OCI-LY3 (cell line): ENCODE data around the gene SCAMP1.

Source experiments
- EZH2phosphoT487 ChIP-seq: fragments of 200-600 bp; shearing (Covaris generic); IDR thresholded peaks from 2 replicates; pipeline ENCODE4 v1.6.1; 2018; ENCODE audit warnings: antibody characterized with exemption, mixed run types, low read depth
- TF ChIP-seq, protein P1 (sequence below): fragments of 200-600, 300-600 bp; sonication (generic); IDR thresholded peaks from 2 replicates; pipeline ENCODE4 v1.5.1; 2014; ENCODE audit warnings: antibody characterized with exemption, low read length, low read depth

DNA sequence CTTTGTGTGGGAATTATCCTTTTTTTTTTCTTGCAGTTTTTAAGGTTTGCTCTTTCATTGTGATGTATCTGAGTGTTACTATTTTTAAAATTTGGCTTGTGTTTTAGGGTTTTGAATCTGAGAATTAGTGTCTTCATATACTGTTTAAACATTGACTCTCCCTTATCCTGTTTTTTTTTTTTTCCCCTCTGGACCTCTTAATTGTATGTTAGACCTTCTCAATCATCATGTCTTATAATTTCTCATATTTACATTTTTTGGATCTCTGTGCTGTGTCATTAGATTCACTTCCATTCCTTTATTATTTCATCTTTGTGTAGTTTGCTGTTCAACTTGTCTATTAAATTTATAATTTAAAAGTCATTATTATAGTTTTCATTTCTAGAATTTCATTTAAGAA is 47.0 kb downstream of the SCAMP1 start:
- TF ChIP-seq, protein P1, sequence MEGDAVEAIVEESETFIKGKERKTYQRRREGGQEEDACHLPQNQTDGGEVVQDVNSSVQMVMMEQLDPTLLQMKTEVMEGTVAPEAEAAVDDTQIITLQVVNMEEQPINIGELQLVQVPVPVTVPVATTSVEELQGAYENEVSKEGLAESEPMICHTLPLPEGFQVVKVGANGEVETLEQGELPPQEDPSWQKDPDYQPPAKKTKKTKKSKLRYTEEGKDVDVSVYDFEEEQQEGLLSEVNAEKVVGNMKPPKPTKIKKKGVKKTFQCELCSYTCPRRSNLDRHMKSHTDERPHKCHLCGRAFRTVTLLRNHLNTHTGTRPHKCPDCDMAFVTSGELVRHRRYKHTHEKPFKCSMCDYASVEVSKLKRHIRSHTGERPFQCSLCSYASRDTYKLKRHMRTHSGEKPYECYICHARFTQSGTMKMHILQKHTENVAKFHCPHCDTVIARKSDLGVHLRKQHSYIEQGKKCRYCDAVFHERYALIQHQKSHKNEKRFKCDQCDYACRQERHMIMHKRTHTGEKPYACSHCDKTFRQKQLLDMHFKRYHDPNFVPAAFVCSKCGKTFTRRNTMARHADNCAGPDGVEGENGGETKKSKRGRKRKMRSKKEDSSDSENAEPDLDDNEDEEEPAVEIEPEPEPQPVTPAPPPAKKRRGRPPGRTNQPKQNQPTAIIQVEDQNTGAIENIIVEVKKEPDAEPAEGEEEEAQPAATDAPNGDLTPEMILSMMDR: no peak
- no peak for TF ChIP-seq EZH2phosphoT487
